GM18519 (cell line): ENCODE data around the gene BTBD2.

ENCODE experiments used
- ATAC-seq: cut with Tn5 transposase; IDR thresholded peaks from one replicate; pipeline ENCODE4 v1.9.1; 2021; ENCODE audit warnings: mild to moderate bottlenecking, moderate library complexity; ENCODE audit not compliant: unreplicated experiment, low FRiP score

Gene BTBD2

GRCh38 chr19:1968279-1969175, 47.0 kb downstream of the BTBD2 start:
- ATAC-seq = no peak

DNA sequence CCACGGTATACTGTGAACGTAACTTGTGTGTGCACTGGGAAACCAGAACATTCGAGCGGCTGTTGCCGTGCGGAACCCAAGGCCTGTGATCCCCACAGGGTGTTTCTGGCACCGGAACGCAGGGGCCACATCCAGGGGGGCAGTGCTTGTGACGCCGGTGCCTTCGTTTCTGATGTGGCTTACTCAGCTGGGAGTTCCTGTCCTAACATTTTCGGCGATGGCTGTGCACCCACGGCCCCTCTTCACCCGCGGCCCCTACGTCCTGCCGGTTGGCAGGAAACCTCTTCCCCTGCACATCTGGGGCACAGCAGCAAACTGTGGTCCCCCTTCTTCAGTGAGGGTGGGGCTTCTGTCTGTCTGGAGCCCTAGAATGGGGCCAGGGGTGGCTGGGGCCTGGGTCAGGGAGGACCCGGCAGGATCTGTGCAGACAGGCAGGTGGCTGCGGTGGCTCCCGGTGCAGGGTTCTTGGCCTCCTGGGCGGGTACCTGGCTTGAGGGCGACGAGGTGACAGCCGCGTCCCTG, 48.4 kb downstream of the BTBD2 start:
- no peak for ATAC-seq

DNA sequence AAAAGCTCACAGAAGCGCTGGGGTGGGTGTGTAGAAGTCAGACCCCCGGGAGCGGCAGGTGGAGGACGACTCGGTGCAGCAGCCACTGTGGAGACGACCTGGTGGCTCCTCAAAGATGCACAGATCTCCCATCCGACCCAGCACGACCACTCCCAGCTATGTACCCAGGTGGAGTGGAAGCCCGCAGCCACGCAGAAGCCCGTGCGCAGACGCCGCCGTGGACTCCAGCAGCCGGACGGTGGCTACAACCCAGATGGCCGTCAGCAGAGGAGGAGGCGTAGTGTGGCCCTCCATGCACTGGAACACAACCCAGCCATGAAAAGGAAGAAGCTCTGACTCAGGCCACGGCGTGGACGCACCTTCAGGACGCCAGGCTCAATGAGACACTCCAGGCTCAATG, 52.8 kb downstream of the BTBD2 start:
- ATAC-seq = no peak

- ATAC-seq = no peak
Observed at GRCh38 chr19:1961000-1961883, 54.3 kb downstream of the BTBD2 start.

DNA sequence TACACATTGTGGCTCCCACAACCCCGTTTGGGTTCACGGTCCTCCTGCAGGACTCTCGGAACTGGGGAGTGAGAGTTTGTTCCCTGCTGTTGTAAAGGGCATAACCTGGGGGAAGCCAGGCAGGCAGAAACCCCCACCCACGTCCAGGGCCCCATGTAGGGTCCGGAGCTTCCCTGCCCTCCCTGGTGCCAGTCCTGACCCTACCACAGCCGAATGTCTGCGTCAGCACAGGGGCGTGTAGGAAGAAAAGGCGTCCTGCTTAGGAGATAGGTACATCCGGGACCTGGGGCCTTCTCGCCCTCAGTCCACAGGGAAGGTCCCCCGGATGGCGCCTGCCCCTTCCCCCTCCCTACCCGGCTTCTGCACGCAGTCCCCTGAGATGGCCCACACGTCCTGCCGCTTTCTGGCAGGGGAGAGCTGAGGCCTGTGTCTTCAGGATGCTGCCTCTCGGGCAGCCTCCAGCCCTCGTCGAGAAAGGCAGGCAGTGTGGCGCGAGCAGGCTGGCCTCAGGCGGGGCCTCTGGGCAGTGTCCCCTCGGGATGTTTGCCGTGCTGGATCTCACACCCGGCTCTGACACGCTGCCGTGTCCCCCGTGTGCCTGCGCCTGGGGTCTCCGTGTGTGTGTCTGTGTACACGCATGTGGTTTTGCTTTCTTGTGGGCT, 55.5 kb downstream of the BTBD2 start:
- no peak for ATAC-seq

DNA sequence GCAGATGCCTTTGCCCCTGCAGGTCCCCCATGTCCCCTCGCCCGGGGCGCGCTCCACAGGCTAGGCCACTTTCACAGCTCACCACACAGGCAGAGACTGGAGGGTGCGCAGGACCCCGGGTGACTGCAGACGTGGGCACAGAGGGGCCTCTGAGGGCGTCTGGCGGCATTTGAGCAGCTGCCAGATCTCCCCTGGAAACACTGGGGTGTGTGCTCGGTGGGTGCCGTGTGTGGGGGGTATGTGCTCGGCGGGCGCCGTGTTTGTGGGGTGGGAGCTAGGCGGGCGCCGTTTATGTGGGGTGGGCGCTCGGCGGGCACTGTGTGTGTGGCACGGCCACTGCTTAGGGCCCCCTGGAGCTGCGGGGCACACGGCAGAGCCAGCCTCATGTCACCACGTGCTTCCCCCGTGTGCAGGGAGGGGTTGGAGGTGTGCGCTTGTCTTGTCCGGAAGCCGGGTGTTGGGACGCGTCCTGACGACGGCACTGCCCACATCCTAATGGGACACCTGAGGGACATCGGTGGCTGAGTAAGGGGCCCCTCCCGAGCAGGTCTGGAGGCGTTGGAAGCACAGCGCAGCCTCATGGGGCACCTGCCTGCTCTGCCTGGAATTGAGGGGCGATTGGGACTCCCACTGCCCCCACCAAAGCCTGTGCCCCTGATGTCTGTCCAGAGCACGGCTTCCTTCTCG, 57.8 kb downstream of the BTBD2 start:
- ATAC-seq = no peak

- no peak for ATAC-seq
Observed at GRCh38 chr19:1956868-1957492, 58.5 kb downstream of the BTBD2 start.

DNA sequence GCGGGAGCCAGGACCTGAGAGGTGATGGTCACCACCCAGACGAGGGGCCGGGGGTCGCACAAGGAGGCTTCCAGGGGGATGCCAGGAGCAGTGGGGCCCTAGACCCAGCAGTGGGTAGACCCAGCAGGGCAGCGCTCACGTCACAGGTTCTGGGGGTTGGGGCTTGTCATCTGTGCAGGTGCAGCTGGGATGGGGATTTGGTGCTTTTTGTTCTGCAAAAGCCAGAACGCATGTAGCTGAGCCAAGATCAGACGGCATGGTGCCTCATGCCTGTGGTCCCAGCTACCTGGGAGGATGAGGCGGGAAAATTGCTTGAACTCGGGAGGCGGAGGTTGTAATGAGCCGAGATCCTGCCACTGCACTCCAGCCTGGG, 59.4 kb downstream of the BTBD2 start:
- ATAC-seq = no peak

GRCh38 chr19:1955171-1956121, 60.1 kb downstream of the BTBD2 start:
- ATAC-seq = no peak

DNA sequence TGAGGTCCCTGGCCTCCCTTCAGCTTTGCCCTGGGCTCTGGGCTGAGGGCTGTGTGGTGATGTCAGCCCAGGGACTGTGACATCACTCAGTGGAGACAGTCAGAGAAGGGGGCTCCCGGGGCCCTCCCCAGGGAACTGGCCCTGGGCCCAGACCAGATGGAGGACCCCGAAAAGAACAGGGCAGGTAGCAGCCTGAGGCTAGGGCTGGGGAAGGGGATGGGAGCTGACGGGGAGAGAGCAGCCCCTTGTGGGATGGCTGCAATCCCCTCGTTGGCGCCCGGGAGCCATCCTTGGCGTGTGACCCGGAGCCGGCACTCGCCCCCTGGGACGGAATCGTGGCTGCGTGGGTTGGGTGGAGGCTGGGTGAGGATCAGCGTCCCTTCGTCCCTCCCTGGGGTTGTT, 61.0 kb downstream of the BTBD2 start:
- no peak for ATAC-seq

- no peak for ATAC-seq
Observed at GRCh38 chr19:1953441-1954094, 61.9 kb downstream of the BTBD2 start.

DNA sequence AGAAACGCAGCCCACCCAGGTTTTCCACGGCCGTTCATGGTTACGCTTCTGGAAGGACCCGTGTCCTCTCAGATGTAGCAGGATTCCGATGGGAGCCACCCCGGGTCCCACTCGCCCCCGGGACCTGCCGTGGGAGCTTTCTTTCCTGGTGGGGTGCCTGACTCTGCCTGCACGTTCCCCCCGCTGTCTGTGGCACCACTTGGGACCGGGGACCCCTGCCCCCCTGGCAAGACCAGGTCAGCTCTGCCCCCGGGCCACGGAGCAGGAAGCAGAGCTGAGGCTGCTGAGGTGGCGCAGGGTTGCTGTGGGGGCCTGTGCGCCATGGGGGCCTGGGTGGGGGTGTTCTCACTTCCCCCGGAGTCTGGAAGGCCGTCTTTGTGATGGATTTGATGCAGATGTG, 62.5 kb downstream of the BTBD2 start:
- ATAC-seq = no peak

- no peak for ATAC-seq
Observed at GRCh38 chr19:1952635-1953034, 62.9 kb downstream of the BTBD2 start.

DNA sequence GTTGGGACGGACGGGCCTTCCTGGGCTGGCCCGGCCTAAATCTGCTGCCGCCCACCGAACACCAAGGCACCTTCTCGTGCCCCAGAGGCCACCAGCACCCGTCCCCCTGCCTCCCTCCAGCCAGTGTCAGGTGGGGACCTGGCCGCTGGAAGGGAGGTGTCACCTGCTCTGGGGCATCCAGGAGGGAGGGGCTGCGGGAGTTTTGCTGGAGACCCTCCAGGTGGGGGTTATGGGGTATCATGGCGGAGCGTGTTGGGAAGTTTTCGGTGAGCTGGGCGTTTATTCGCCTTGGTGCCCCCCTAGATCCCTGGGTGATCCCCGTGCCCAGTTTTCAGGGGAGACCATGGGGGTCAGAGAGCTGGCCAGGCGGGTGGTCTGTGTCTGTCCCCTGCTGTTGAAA, 64.9 kb downstream of the BTBD2 start:
- ATAC-seq = no peak

DNA sequence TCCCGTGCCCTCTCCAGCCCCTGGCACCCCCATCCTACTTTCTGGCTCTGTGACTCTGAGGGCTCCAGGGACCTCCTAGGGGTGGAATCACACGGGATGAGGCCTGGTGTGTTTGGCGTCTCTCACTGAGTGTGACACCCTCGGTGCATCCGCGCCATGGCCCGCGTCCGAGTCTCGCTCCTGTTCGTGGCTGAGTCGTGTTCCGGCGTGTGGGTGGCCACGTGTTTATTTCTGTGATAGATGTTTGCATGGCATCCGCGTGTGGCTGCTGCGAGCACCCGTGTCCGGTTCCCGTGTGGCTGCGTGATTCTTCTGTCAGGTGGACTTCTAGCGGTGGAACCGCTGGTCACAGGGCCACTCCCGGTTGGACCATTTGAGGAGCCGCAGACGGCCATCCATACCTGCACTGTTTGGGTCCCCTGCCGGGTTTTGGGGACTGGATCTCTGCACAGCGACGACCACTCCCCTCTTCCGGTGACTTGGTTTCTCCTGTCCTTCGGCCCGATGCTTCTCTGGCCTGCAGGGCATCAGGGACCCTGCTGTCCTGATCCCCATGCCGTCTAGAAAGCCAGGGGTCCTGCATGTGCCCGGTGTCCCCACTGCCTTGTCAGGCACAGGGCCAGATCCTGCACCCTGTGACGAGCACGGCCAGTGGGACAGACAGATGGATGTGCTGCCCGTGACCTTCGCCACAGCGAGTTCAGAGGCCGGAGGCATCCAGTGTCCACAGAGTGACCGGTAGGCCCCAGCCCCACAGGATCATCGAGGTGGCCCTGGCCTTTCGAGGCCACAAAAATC, 66.0 kb downstream of the BTBD2 start:
- ATAC-seq = no peak

DNA sequence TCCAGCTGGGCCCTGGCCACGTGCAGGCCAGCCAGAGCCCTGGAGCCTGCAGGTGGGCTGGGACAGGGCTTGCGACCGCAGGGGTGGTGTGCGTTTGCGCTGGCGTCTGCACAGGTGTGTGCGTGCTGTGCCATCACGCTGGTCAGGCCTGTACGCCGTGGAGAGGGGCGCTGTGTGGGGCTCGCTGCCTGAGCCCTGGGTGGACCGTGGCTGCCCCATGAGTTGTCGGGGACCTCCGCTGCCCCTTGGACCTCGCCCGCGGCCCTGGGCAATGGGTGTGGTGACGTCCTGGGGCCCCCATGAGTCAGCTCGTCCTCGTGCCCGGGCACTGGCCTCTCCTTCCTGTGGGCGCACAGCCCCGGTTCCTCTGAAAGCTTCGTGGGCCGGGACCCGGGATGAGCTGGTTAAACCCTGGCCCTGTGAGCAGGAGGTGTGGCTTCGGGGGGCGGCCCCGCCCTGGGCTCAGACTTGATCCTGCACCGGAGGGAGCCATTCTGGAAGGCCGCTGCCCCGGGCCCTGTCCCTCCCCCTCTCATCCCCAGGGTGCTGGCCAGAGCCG, 67.8 kb downstream of the BTBD2 start:
- ATAC-seq = no peak

DNA sequence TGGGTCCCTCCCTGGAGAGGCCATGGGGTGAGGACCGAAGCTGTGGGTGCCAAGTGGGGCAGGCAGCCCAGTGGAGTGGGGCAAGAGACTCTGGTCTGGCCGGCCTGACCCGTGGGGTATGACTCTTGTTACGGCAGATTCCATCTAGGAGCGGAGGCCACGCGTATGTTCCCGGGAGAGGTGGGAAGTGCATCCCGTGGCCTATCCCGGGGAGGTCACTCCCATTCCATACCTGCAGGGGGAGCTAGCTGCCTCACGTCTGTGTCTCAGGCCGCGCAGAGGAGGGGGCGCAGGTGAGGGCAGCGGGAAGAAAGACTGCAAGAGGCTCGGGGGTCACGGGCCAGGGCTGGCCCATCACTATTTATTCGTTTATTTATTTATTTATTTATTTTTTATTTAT, 69.6 kb downstream of the BTBD2 start:
- ATAC-seq = no peak
